Effector memory CD4-positive, alpha-beta T cell (primary cell): ENCODE results near the gene HOXA9.

Experiments
- DNase-seq, 3 donors: peaks; one replicate each; pipeline ENCODE4 v3.0.0-alpha.2; 2020
- H3K27ac ChIP-seq: 2 replicates; pipeline ENCODE4 v1.7.0; 2013; ENCODE audit warnings: mild to moderate bottlenecking, low read length, moderate library complexity; ENCODE audit not compliant: insufficient read depth, poor library complexity, severe bottlenecking
- H3K27me3 ChIP-seq: replicated peaks from 2 replicates; pipeline ENCODE4 v1.7.0; 2013; ENCODE audit warnings: mild to moderate bottlenecking, low read length; ENCODE audit not compliant: insufficient read depth, control insufficient read depth, poor library complexity, severe bottlenecking
- H3K36me3 ChIP-seq: 2 replicates; pipeline ENCODE4 v1.7.0; 2013; ENCODE audit warnings: mild to moderate bottlenecking, low read length, moderate library complexity; ENCODE audit not compliant: control insufficient read depth, insufficient read depth
- H3K4me1 ChIP-seq: 2 replicates; pipeline ENCODE4 v1.7.0; 2013; ENCODE audit warnings: low read length, mild to moderate bottlenecking; ENCODE audit not compliant: control insufficient read depth, insufficient read depth, poor library complexity, severe bottlenecking
- H3K4me3 ChIP-seq: 2 replicates; pipeline ENCODE4 v1.7.0; 2013; ENCODE audit warnings: low read length, low read depth, mild to moderate bottlenecking; ENCODE audit not compliant: insufficient read depth, poor library complexity, severe bottlenecking
- H3K9me3 ChIP-seq: 2 replicates; pipeline ENCODE4 v1.7.0; 2013; ENCODE audit warnings: mild to moderate bottlenecking, low read length, moderate library complexity; ENCODE audit not compliant: control insufficient read depth

Gene HOXA9

GRCh38 chr7:27169658-27170425 lies 4.5 kb upstream of the HOXA9 start:
- Histone ChIP-seq H3K27ac (no peak overlapping the region), H3K27me3 (peaks cover 100% of the 10 kb centered on the region), H3K36me3 (no peaks in the 10 kb centered on the region), H3K4me3 (no peak overlapping the region), H3K9me3 (no peaks in the 10 kb centered on the region), H3K4me1 (peaks cover 53% of the 10 kb centered on the region)
- no peak for DNase-seq

GRCh38 chr7:27168265-27168947 lies 3.1 kb upstream of the HOXA9 start:
- Histone ChIP-seq H3K27me3 (peaks cover 100% of the 10 kb centered on the region), H3K4me3 (no peak overlapping the region), H3K27ac (no peak overlapping the region), H3K9me3 (no peaks in the 10 kb centered on the region), H3K36me3 (no peaks in the 10 kb centered on the region), H3K4me1 (peaks cover 47% of the 10 kb centered on the region)
- no peak for DNase-seq

GRCh38 chr7:27167916-27168264 lies 2.6 kb upstream of the HOXA9 start:
- no peak for DNase-seq
- Histone ChIP-seq H3K36me3 (no peaks in the 10 kb centered on the region), H3K4me1 (peaks cover 42% of the 10 kb centered on the region), H3K9me3 (no peaks in the 10 kb centered on the region), H3K4me3 (no peak overlapping the region), H3K27ac (no peak overlapping the region), H3K27me3 (peaks cover 97% of the 10 kb centered on the region)

GRCh38 chr7:27166531-27167505 lies 1.5 kb upstream of the HOXA9 start:
- no peak for DNase-seq
- no peak overlapping the region for H3K27ac ChIP-seq
- H3K36me3 ChIP-seq: no peaks in the 10 kb centered on the region
- H3K27me3 ChIP-seq: peaks cover 93% of the 10 kb centered on the region
- no peaks in the 10 kb centered on the region for H3K9me3 ChIP-seq
- H3K4me1 ChIP-seq: peaks cover 36% of the 10 kb centered on the region
- H3K4me3 ChIP-seq: no peak overlapping the region

GRCh38 chr7:27165996-27166530 lies 726 bp upstream of the HOXA9 start:
- H3K4me1 ChIP-seq: peaks cover 40% of the 10 kb centered on the region
- H3K36me3 ChIP-seq: no peaks in the 10 kb centered on the region
- DNase-seq: no peak
- H3K9me3 ChIP-seq: no peaks in the 10 kb centered on the region
- peaks cover 87% of the 10 kb centered on the region for H3K27me3 ChIP-seq
- no peak overlapping the region for H3K4me3 ChIP-seq
- no peak overlapping the region for H3K27ac ChIP-seq

GRCh38 chr7:27164367-27165088 lies 809 bp downstream of the HOXA9 start:
- peaks cover 44% of the 10 kb centered on the region for H3K4me1 ChIP-seq
- no peaks in the 10 kb centered on the region for H3K9me3 ChIP-seq
- no peak overlapping the region for H3K27ac ChIP-seq
- no peak overlapping the region for H3K4me3 ChIP-seq
- no peak for DNase-seq
- H3K36me3 ChIP-seq: no peaks in the 10 kb centered on the region
- peaks cover 86% of the 10 kb centered on the region for H3K27me3 ChIP-seq

GRCh38 chr7:27164045-27164366 lies 1.3 kb downstream of the HOXA9 start:
- Histone ChIP-seq H3K4me3 (no peak overlapping the region), H3K36me3 (no peaks in the 10 kb centered on the region), H3K27ac (no peak overlapping the region), H3K4me1 (peaks cover 39% of the 10 kb centered on the region), H3K9me3 (no peaks in the 10 kb centered on the region), H3K27me3 (peaks cover 86% of the 10 kb centered on the region)
- no peak for DNase-seq

- no peaks in the 10 kb centered on the region for H3K36me3 ChIP-seq
- no peaks in the 10 kb centered on the region for H3K9me3 ChIP-seq
- H3K4me1 ChIP-seq: peaks cover 44% of the 10 kb centered on the region
- DNase-seq: no peak
- no peak overlapping the region for H3K4me3 ChIP-seq
- H3K27ac ChIP-seq: no peak overlapping the region
- peaks cover 81% of the 10 kb centered on the region for H3K27me3 ChIP-seq
Measured at GRCh38 chr7:27163288-27164044, 1.9 kb downstream of the HOXA9 start.
